Activated gamma-delta T cell treated with Interleukin-2 at 50 U/mL for 16 hours (primary cell): ENCODE data around the gene PLA2G7.
"Not testable (repeated sequence)": the region's sequence is repeated elsewhere in the genome, so short reads cannot be mapped to it uniquely, and the experiment has no call there.

Experiments used
- DNase-seq: peaks from one replicate; pipeline ENCODE4 v3.0.0-alpha.2; 2020

Gene PLA2G7

DNA sequence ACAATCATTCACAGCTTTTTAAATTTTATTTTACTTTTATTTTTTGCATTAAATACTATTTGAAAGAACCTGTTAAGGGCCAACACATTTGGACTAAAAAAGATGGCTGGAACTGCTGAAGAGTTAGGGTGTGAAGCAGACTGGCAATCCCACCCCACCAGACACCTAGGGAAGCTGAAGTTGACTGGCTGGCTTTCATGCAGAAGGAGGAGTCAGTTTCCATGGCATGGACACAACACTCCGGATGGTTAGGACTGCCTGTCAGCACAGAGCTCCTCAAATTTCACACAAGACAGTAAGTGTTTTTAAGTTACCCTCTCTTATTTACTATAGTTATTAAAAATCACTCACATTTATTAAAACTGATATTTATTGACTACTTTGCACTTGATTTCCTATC, 11.5 kb upstream of the PLA2G7 start, which contains the start of gene ANKRD66:
Gene ANKRD66 (plus strand): TSS at position 238 of the 400 bp plus-strand sequence. CDS start 5,016 bp downstream, outside the sequence.
- no peak for DNase-seq

DNA sequence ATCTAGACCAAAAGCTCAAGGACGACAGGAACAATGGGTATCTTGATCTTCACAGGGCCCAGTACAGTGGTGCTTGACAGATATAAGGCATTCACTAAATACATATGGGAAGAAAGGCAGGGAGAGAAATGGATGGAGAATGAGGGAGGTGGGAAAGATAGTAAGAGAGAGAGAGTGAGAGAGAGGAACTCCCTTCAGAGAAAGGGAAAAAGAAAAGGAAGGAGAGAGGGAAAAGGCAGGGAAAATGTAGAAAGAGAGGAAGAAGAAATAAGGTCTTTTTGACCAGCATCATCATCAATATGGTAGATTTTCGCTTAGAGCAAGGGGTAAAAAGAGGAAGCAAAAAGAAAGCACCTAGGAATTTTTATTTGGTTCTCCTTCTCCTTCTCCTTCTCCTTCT, 10.8 kb upstream of the PLA2G7 start:
- no peak for DNase-seq

DNA sequence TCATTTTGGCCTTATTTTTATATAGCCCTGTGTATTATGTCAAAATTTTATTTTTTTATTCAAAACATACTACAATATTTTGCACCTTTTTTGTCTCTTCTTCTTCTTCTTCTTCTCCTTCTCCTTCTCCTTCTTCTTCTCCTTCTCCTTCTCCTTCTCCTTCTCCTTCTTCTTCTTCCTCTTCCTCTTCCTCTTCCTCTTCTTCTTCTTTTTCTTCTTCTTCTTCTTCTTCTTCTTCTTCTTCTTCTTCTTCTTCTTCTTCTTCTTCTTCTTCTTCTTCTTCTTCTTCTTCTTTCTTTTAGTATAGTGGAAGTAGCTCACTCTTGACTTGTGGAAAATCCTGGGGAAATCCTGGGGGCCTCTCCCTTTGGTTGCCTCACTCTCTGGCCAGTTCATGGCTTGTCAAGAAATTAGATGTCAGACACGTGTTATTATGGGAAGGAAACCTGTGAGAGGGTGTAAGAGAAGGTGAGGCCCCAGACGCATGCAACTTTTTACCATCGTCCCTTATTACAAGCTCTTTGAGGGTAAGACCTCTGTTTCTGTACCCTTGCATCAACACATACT, 9.1 kb upstream of the PLA2G7 start:
- not testable (repeated sequence) for DNase-seq

DNA sequence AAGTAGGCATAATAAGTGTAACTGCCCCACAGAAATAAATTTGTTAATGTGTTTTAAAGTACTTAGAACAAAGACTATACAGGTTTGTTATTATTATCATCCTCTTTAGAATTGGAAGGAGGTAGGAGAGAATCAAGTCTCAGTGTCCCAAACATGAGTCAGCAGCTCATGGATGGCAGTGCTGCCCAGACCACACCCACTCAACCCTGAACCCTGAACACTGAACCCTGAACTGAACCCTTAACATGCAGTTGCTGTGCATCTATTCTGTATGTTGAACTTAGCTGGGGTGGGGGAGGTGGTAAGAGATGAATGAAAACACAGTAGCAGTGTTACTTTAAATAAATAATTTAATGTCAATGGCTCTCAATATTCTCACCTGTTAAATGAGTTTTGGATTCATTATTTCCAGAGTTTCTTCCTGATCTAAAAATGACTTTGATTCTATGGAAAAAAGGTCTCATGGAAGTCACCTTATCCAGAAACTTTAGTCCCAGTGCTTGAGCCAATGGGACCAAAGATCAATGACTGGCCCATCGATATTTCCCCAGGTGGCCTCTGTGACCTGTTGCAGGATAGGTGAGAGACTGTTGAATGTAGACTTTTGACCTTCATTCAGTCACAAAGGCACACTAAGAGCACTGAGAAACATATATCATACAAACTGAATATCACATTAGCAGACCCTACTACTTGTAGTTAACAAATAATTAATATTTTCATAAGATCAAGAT, 8.4 kb upstream of the PLA2G7 start:
- DNase-seq: no peak

DNA sequence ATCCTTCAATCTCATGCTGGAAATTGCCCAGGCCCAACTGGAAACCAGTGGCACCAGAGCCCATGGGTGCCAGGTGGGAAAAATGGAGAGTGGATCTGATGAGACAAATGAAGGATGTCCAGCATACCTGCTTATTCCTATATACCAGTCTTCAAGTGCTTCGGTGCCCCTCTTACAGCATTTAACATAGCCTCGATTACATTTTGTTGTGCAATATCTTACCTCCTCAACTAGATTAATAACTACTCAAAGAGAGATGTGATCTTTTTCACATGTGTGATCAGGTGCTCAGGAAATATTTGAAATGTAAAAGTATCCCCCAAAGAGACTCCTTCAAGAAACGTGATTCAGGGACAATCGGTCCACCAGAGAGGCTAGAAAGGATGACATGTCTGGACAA, 6.7 kb upstream of the PLA2G7 start:
- no peak for DNase-seq

DNA sequence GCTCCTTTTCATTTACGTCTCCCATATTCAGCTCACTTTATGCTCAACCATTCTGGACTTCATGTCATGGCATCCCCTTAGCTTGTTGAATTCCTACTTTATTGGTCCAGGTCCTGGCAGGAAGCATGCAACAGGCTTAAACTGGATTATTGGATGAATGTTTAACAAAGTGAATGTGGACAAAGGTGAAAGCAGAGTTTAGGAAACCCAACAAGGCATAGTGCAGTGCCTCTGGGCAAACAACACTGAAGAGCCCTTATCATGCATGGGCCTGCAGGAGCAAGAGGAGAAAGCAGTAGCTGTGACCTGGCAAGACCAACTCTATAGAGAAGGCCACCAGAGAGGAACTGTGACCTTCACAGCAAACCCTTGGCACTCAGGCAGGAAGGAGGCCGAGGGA, 6.3 kb upstream of the PLA2G7 start:
- no peak for DNase-seq

DNA sequence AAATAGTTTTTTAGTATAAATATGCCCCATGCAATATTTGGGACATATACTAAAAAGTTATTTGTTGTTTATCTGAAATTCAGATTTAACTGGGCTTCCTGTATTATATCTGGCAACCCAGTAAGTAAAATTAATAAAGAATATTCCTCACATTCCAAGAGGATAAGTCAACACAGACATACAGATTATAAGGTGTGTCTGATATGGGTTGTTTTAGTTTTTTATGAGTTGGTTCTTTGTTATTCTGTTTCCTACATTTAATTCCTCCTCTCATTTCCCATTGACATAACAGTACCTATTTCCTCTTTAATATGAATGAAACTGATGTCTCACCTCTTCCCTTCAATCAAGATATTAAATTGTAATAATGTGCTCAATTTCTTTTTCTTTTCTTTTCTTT, 1.7 kb upstream of the PLA2G7 start:
- DNase-seq: no peak

DNA sequence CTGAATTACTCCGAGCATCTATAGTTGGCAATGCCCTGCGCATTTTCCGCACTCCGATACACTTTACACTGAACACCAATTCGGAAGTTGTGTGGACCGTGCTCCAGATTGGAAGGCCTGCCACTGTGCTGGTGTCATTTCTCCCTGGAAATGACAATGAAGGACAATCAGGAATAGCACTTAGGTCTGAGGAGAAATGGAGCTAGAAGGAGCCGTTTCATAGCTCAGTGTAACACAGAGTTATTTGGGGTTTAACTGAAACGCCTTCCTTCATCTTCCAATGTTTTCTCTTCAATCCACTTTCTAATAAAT, 501 bp upstream of the PLA2G7 start:
- DNase-seq: no peak

DNA sequence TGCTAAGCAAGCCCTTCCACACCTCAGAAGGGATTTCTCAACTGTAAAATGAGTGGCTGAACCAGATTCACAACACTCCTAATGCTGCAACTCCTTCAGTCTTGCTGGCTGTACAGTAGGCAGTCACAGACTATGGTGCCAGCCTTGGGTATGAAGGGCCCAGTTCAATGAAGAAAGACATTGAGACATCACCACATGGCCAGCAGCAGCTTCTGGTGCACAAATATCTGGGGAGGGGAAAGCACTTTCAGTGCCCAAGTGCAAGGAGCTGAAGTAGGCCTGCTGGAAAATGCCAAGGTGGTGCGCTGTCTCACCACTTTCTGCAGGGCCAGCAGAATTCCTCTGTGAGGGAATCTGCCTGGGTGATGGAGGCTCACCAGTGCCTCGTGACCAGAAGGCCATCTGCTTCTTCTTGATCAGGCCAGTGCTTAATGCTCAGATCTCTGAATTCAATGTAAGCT, 1.8 kb downstream of the PLA2G7 start:
- DNase-seq: no peak

DNA sequence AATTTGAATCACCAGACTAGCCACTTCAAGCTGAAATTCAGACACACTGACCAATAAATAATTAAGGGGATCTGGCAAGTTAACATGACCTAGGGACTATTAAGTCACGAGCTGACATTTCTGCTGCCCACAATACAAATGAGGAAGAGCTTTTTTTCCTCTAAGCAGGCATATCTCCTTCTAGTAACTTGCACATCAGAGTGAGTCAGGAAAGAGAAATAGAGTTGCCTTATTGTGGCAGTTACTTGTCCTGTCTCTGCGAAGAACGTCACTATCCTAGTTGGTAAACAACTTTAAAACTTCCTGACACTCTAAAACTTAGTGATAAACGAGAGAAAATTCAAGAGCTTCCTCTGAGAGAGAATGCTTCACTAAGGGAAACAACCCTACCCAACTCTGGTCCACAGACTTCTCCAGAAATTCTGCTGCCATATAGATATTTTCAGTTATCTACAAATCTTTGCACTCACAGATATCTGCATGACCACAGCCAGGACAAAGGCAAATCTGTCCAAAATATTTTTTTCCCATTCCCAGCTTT, 4.2 kb downstream of the PLA2G7 start:
- no peak for DNase-seq

DNA sequence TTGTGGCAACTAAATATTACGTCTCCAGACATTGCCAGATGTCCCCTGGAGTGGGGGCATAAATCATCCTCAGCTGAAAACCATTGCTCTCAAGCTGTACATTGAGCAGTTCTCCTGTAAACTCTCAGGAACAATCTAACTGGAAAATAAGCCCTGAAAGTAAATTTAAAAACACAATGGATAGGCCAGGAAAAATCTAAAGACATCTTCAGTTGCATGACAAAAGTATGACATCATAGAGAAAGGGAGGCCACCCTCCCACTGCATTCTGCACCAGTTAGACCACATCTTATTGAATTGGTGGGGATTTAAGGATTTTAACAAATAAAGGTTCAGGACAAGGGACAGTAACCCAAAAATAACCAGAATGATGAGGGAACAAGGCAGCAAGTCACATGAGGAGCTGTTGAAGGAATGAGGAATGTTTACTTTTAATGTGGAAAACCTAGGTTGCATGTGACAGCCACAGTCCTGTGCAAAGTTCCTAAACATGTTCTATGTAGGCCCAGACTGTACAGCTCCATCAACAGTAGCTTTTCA, 5.3 kb downstream of the PLA2G7 start:
- no peak for DNase-seq

DNA sequence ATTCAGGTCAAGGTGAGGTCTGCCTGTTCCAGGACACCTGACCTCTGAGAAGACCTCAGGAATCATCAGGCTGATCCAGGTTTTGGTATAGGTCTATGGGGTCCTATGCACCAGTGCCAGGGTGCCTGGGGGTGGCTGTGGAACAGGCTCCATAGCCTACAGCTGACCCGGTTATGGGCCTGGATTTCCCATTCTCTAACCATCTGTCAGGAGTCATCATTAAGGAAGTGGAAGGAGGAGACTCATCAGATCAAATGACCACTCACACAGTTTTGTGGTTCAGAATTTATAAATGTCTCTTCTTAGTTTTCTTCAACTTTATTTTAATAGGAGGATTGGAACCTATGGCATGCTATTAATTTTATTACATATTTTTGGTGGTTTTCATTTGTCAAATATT, 14.8 kb downstream of the PLA2G7 start:
- no peak for DNase-seq

DNA sequence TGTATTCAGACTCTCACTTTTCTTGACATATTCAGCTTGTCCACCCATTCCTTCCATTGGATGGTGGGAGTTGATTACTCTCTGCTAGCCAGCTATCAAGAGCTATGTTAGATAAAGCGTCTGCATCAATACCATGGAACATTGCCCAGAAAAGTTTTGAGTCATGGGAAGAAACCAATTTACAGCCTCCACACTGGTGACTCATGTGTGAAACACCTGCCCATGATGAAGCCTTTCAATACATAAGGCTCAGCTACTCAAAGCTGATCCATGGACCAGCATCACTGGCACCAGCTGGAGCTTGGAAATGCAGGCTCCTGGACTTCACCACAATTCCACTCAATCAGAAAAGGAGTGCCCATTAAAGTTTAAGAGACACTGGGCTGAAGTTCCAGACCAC, 16.1 kb downstream of the PLA2G7 start:
- no peak for DNase-seq

DNA sequence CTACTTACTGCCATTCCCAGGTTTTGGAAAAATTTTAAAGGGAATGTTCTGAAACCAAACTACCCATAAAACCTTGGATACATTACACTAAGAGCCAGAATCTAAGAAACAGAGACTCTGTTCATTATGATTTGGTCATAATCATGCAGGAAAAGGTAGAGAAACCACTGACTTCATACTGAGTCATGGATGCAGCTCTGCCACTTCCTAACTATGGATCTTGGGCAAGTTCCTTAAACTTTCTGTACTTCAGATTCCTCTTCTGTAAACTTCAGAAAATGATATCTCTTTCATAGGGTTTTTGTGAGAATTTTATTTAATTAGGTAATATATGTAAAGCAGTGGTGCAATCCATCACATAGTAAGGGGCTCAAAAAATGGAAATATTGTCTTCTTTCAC, 20.0 kb downstream of the PLA2G7 start:
- no peak for DNase-seq

DNA sequence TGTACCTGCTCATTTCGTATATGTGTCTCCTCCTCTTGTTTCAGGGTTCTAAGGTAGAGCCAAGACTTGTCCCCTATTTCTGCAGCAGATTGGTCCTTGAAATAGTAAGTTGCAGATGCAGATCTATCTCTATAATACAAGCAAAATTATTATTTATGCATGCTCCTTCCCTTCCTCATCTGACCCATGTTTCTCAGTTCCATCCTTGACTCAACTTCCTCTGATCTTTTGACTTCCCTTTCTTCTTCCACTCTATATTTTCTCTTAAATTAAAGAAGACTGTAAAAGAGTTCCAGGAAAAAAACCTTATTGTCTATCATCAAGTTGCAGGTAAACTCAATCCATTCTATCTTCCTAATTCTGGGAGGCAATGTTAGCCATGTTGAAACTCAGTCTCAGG, 23.7 kb downstream of the PLA2G7 start:
- DNase-seq: no peak

DNA sequence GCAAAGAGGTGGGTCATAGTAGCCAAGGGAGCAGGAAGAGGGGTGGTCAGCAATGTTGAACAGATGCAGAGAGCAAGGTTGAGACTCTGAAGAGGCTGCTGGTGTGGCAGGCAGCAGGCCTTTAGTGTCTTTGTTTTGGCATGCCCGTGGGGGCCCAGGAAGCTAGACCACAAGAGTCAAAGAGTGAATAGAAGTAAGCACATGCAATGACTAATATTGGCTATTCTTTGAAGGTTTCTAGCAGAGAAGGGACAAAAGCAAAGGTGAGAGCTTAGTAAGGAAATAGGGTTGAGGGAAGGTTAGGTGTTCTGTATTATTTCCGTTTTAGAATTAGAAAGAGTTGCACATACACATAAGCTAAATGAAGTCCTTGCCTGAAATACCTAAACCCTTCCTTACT, 28.7 kb downstream of the PLA2G7 start:
- DNase-seq: no peak

DNA sequence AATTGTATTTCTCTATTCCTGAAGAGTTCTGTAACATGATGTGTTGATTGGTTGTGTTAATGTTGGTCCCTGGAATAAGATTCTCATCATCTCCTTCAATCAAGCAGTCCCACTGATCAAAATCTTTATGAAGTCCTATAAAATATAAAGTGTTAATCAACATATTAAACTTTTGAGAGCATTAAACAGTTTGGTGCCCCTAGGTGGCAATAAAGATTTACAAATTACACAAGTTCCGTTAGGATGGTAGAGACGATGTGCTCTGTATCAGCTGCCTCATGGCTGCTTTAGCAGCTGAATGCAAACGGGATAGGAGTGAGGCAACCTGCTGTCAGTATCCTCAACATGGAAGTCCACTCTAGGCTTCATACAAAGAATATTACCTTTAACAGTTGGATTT, 30.6 kb downstream of the PLA2G7 start:
- no peak for DNase-seq

DNA sequence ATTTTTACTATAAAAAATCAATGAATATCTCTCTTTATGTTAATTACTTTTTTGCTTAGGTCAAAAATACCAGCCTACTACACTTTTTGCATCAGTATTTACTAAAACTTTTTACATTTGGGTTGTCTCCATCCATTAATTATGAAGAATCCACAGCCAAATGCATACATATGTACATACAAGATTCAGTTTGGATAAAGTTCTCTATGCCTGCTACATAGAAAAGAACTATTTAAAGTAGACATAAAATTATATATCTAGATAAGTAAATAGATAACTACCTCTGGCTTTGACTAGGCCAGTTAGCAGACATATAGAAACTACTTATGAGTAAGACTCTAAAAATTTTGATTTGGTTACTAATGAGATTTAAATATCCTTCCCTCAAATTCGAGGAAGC, 35.2 kb downstream of the PLA2G7 start:
- no peak for DNase-seq

DNA sequence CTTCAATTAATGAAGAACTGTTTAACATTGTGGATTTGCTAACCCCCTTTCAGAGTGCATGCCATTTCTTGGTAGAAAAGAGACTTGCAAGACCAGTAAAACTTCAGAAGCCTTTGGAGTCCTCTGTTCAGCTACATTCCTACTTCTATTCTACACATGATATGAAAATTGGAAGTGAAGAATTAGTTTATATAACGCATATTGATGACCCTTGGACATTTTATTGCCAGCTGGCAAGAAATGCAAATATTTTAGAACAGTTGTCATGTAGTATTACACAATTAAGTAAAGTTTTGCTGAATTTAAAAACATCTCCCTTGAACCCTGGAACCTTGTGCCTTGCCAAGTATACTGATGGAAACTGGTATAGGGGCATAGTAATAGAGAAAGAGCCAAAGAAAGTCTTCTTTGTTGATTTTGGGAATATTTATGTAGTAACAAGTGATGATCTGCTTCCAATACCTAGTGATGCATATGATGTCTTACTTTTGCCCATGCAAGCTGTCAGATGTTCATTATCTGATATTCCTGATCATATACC, 44.2 kb downstream of the PLA2G7 start:
- DNase-seq: no peak

DNA sequence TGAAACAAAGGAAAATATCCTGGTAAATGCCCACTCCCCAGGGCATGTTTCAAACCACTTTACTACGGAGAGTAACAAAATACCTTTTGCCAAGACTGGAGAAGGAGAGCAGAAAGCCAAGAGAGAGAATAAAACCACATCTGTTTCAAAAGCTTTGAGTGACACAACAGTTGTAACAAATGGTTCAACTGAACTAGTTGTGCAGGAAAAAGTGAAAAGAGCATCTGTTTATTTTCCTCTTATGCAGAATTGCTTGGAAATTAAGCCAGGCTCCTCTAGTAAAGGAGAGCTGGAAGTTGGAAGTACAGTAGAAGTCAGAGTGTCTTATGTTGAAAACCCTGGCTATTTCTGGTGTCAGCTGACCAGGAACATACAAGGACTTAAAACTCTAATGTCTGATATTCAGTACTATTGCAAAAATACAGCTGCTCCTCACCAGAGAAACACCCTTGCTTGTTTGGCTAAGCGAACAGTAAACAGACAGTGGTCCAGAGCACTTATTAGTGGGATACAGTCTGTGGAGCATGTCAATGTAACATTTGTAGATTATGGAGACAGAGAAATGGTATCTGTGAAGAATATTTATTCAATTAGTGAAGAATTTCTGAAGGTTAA, 44.9 kb downstream of the PLA2G7 start:
- DNase-seq: no peak

DNA sequence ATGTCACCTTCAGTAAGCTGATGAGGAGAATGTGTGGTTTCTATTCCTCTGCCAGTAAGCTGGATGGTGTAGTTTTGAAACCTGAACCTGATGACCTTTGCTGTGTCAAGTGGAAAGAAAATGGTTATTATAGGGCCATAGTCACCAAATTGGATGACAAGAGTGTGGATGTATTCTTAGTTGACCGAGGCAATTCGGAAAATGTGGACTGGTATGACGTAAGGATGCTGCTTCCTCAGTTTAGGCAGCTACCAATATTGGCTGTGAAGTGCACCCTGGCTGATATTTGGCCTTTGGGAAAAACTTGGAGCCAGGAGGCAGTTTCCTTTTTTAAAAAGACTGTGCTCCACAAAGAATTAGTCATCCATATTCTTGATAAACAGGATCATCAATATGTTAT, 45.5 kb downstream of the PLA2G7 start:
- DNase-seq: no peak

DNA sequence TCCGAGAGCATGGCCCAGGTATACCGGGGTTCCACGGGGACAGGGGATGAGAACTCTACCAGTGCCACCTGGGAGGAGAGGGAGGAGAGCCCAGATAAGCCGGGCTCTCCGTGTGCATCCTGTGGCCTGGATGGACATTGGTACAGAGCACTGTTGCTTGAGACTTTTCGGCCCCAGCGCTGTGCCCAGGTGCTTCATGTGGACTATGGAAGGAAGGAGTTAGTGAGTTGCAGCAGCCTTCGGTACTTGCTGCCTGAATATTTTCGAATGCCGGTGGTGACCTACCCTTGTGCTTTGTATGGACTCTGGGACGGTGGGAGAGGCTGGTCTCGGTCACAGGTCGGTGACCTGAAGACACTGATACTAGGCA, 46.2 kb downstream of the PLA2G7 start:
- DNase-seq: no peak

DNA sequence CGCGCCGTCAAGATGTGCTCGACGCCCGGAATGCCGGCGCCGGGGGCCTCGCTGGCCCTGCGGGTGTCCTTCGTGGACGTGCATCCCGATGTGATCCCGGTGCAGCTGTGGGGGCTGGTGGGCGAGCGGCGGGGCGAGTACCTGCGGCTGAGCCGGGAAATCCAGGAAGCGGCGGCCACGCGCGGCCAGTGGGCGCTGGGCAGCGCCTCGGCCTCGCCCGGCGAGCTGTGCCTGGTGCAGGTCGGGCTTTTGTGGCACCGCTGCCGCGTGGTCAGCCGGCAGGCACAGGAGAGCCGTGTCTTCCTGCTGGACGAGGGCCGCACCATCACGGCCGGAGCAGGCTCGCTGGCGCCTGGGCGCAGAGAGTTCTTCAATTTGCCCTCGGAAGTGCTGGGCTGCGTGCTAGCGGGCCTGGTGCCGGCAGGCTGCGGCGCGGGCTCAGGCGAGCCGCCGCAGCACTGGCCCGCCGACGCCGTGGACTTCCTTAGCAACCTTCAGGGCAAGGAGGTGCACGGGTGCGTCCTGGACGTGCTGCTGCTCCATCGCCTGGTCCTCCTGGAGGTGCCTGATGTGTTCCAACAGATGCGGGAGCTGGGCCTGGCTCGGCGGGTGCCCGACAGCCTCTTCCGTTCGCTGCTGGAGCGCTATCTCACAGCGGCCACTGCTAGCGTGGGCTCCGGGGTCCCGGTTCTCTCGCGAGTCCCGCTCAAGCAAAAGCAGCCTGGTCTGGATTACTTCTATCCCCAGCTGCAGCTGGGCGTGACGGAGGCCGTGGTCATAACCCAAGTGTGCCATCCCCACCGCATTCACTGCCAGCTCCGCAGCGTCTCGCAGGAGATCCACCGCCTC, 46.8 kb downstream of the PLA2G7 start:
- DNase-seq: no peak
